ENCODE data around the gene CFAP100.
A peak's percentile ranks its signal among the peaks of the same experiment; 100 is the strongest.

The CFAP100 gene

GRCh38 chr3:126373682-126374601 lies 20.8 kb upstream of the CFAP100 start:
- DNase-seq (ENCODE audit: low spot score): no peak

GRCh38 chr3:126375835-126376331 lies 18.8 kb upstream of the CFAP100 start:
- DNase-seq (ENCODE audit: low spot score): no peak

- DNase-seq (ENCODE audit: low spot score): no peak
Observed at GRCh38 chr3:126376444-126376843, 18.3 kb upstream of the CFAP100 start.

- no peak for DNase-seq (ENCODE audit: low spot score)
Observed at GRCh38 chr3:126377211-126377610, 17.5 kb upstream of the CFAP100 start.

- no peak for DNase-seq (ENCODE audit: low spot score)
Observed at GRCh38 chr3:126378341-126378751, 16.4 kb upstream of the CFAP100 start.

- DNase-seq (ENCODE audit: low spot score): no peak
Observed at GRCh38 chr3:126380011-126380768, 14.5 kb upstream of the CFAP100 start.

GRCh38 chr3:126381966-126382365 lies 12.7 kb upstream of the CFAP100 start:
- DNase-seq (ENCODE audit: low spot score): no peak

GRCh38 chr3:126389112-126389793 lies 5.5 kb upstream of the CFAP100 start:
- peak; percentile 73 for DNase-seq (ENCODE audit: low spot score)

- DNase-seq (ENCODE audit: low spot score): no peak
Observed at GRCh38 chr3:126389794-126390146, 4.9 kb upstream of the CFAP100 start.

GRCh38 chr3:126390201-126390600 lies 4.5 kb upstream of the CFAP100 start:
- no peak for DNase-seq (ENCODE audit: low spot score)

GRCh38 chr3:126390751-126391150 lies 4.0 kb upstream of the CFAP100 start:
- DNase-seq (ENCODE audit: low spot score): no peak

- DNase-seq (ENCODE audit: low spot score): no peak
Observed at GRCh38 chr3:126391631-126392030, 3.1 kb upstream of the CFAP100 start.

- DNase-seq (ENCODE audit: low spot score): no peak
Observed at GRCh38 chr3:126392246-126392645, 2.5 kb upstream of the CFAP100 start.

- DNase-seq (ENCODE audit: low spot score): no peak
Observed at GRCh38 chr3:126393563-126393962, 1.1 kb upstream of the CFAP100 start.

- DNase-seq (ENCODE audit: low spot score): no peak
Observed at GRCh38 chr3:126394977-126395321, 240 bp downstream of the CFAP100 start.

- DNase-seq (ENCODE audit: low spot score): no peak
Observed at GRCh38 chr3:126395846-126396513, 1.3 kb downstream of the CFAP100 start.

- DNase-seq (ENCODE audit: low spot score): no peak
Observed at GRCh38 chr3:126396536-126396935, 1.8 kb downstream of the CFAP100 start.

- DNase-seq (ENCODE audit: low spot score): no peak
Observed at GRCh38 chr3:126397610-126398422, 3.1 kb downstream of the CFAP100 start.

- DNase-seq (ENCODE audit: low spot score): no peak
Observed at GRCh38 chr3:126398423-126399350, 4.0 kb downstream of the CFAP100 start.

GRCh38 chr3:126399351-126399735 lies 4.6 kb downstream of the CFAP100 start:
- DNase-seq (ENCODE audit: low spot score): no peak
